GM21737 (cell line): ENCODE data around the gene THRSP.
"Not testable (repeated sequence)": the region's sequence is repeated elsewhere in the genome, so short reads cannot be mapped to it uniquely, and the experiment has no call there.

Source experiments
- ATAC-seq: cut with Tn5 transposase; IDR thresholded peaks from one replicate; pipeline ENCODE4 v1.9.1; 2021; ENCODE audit warnings: mild to moderate bottlenecking, moderate library complexity; ENCODE audit not compliant: unreplicated experiment

THRSP gene

DNA sequence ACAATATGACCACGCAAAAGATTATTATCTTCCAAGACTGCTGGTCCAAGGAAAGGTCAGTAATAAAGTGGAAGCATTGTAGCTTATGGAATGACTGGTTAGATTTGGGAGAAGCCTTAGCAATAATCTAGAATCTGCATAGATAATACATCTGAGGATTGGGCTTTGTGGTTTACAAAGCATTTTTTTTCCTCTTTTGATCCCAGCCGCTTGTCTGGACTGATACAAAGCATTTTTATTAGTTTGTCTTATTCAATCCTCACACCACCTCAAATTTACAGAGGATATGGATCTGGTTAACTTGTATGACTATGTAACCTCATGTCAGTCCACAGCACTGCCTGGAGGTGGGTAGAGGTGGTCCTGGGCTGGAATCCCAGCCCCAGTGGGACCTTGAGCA is 990 bp upstream of the THRSP start:
- no peak for ATAC-seq

- ATAC-seq, result no peak
Observed at GRCh38 chr11:78065203-78065602, 1.5 kb downstream of the THRSP start.

DNA sequence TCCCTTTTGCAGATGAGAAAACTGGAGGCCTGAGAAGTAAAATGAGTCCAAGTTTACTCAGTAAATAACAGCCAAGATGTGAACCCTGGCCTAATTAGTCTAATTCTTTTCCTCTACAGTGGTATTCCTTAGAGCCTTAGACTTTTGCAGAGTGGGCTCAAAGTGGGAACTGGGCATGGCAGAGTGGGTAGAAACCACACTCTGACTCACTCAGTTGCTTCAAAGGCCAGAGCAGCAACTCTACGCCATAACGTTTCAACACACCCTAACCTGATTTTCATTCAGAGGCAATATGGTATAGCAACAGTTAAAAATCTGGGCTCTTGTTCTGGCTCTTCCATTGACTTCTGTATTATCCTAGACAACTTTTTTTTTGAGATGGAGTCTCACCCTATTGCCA is 2.8 kb downstream of the THRSP start:
- ATAC-seq, result no peak

DNA sequence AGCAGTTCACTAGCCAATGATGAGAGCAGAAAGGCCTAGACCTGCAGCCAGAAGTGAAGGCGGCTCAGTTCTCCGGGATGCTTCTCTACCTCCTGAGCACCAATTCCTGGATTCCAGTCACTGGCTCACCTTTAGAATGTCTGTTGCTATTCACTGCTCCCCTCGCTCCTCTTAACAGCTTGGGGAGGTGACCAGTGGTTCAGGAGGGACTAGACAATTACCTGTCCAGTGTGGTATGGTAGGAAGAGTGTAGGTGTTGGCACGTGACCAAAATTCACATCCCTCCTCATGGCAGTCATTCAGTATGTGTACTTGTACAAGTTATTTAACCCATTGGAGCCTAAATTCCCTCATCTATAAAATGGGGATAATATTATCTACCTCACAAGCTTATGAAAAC is 4.0 kb downstream of the THRSP start:
- ATAC-seq, result no peak

DNA sequence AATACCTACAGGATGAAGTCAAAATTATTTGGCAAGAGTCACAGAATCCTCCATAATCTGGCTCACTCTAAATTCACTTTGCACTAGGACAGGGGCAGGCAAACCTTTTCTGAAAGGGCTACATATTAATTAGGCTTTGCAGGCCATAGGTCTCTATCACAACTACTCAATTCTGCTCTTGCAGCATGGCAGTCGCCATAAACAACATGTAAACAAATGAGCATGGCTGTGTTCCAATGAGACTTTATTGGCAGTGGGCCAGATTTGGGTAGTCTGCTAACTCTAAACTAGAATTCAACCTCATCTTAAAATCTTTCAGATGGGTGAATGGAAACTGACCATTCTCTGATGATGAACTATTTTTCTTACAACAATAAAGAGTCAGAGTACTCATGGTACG is 5.8 kb downstream of the THRSP start:
- ATAC-seq, result no peak

DNA sequence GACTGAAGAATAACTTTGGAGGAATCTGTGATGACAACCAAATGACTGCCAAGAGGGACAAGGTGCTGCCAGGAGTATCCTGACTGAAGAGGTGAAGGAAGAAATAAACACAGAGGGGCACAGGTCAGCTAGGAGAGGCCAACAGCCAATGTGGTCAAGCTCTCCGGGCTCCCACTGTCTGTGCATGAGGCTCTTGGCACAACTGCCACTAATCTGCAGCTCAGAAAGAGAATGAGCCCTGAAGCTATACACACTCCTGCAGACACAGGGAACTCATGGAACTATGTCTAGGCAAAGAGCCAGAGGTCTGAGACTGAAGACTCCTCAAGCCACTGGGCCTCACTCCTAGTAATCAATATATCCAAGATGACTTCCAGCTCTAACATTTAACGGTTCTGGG is 7.0 kb downstream of the THRSP start:
- no peak for ATAC-seq

- no peak for ATAC-seq
Observed at GRCh38 chr11:78071717-78072116, 8.1 kb downstream of the THRSP start.

- no peak for ATAC-seq
Observed at GRCh38 chr11:78072455-78072854, 8.8 kb downstream of the THRSP start.

GRCh38 chr11:78074756-78075155 is 11.1 kb downstream of the THRSP start:
- no peak for ATAC-seq

DNA sequence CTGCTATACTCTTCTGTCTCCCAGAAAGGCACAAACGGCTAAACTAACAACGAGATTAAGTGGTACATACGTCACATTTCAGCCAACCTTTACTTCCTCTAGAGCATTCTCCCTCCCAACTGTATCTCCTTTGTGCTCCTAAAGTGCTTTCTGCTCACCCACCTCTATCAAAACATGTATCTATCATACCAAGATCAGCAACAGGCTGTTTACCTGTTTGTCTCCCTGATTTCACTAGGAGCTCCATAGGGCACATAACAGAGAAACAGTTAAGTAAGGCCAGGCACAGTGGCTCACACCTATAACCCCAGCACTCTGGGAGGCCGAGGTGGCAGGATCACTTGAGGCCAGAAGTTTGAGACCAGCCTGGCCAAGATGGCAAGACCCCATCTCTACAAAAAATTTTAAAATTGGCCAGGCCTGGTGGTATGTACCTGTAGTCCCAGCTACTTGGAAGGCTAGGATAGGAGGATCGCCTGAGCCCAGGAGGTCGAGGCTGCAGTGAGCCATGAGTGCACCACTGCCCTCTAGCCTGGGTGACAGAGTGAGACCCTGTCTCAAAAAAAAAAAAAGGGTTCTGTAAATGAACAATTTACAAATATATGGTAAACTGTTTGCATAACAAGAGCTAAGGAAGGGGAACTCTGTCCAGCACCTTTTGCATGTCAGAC is 13.2 kb downstream of the THRSP start:
- no peak for ATAC-seq

DNA sequence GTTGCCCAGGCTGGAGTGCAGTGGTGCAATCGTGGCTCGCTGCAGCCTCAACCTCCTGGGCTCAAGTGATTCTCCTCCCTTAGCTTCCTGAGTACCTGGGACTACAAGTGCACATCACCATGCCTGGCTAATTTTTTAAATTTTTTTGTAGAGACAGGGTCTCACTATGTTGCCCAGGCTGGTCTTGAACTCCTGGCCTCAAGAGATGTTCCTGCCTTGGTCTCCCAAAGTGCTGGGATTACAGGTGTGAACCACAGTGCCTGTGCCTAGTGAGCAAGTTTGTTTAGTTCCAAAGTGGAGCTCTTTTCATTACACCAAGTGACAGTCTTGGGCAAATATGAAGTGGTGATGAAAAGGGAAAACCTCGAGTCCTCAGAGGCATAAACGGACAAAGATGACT is 13.9 kb downstream of the THRSP start:
- not testable (repeated sequence) for ATAC-seq

- ATAC-seq, result no peak
Observed at GRCh38 chr11:78078218-78079167, 14.8 kb downstream of the THRSP start.

DNA sequence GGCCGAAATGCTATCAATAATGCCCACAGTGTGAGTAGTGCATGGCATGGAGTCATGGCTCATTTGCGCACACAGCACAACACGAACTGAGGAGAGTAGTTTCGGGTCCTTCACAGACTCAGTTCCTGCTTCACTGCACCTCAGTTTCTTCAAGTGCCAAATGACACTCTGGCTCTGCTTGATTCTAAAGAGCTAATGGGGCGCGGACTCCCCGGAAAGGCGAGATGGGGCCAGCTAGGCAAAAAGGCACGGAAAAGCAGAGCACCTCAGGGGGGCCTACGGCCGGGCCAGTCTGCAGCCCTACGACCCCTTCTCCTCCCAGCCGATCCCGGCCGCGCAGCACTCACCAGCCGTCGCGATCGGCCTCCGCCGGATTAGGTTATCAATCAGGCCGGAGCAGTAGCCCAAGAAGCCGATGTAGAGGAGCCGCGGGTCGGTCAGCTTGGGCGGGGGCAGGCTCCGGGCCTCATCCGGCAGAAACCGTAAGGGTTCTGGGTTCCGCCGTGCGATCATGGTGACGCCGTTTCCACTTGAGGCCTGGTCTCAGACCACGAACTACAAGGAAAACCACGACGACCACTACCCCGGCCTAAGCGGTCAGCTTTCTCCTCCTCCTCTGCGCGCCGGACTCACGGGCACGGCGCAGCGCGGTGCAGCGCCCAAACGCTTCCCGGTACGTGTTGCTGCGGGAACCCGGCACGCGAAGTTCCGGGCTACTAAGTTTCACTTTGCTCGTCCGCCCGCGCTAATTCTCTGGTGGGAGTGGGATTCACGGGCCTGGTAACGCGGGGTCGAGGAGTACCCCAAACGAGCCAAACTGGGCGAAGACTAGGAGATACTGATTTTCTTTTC is 15.8 kb downstream of the THRSP start, which contains the start of gene NDUFC2:
Gene NDUFC2 (minus strand): TSS at position 631 of the 852 bp plus-strand sequence. CDS start 118 bp downstream, at position 513.
- peak; percentile 68 for ATAC-seq

DNA sequence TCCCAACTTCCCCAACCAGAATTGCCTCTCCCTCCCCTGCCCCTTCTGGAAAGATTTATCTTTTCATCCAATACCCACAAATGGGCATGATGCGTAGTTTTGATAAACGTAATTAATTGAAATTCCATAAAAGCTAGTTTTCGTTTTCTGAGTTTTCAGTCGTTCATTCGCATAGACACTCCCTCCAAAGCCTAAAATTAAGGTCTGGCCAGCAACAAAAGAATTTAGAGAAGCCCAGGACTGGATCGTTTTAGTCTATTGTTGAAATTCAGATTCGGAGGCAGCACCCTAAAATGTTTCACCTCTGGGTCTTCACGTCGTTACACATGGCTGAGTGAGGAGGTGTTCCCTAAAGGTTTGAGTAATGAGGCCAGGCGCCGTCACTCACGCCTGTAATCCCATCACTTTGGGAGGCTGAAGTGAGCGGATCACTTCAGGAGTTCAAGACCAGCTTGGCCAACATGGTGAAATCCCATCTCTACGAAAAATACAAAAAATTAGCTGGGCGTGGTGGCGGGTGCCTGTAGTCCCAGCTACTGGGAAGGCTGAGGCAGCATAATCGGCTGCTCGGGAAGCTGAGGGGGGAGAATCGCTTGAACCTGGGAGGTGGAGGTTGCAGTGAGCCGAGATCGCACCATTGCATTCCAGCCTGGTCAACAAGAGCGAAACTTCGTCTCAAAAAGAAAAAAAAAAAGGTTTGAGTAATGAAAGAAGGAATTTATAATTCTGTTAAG is 16.6 kb downstream of the THRSP start:
- no peak for ATAC-seq

GRCh38 chr11:78080818-78081495 is 17.3 kb downstream of the THRSP start:
- no peak for ATAC-seq

DNA sequence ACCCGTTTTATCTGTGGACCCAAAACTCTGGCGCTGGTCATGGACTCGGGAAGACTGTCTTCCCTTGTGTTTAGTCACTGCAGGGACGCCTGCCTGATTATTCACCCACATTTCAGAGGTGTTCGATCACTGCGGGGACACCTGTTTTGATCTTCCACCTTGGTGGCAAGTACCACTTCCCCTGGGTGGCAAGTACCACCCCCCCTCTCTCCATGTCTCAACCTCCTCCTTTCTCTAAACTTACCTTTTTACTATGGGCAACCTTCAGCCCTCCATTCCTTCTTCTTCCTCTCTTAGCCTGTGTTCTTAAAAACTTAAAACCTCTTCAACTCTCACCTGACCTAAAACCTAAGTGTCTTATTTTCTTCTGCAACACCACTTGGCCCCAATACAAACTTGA is 17.9 kb downstream of the THRSP start:
- ATAC-seq, result no peak

DNA sequence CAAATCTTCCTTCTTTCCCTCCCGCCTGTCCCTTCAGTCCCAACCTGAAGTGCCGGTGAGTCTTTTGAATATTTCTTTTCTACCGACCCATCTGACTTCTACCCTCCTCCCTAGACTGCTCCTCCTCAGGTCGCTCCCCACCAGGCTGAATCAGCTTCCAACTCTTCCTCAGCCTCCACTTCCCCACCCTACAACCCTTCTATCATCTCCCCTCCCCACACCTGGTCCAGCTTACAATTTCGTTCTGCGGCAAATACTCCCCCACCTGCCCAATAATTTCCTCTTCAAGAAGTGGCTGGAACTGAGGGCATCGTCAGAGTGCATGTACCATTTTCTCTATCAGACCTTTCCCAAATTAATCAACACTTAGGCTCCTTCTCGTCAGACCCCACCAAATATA is 18.5 kb downstream of the THRSP start:
- ATAC-seq, result no peak

DNA sequence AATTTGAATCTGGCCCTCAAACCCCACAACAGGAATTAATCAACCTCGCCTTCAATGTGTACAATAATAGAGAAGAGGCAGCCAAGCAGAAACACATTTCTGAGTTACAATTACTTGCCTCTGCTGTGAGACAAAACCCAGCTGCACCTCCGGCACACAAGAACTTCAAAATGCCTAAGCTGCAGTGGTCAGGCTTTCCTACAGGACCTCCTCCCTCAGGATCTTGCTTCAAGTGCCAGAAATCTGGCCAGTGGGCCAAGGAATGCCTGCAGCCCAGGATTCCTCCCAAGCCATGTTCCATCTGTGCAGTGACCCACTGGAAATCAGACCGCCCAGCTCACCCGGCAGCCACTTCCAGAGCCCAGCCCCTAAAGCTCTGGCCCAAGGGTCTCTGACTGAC is 19.4 kb downstream of the THRSP start:
- no peak for ATAC-seq

DNA sequence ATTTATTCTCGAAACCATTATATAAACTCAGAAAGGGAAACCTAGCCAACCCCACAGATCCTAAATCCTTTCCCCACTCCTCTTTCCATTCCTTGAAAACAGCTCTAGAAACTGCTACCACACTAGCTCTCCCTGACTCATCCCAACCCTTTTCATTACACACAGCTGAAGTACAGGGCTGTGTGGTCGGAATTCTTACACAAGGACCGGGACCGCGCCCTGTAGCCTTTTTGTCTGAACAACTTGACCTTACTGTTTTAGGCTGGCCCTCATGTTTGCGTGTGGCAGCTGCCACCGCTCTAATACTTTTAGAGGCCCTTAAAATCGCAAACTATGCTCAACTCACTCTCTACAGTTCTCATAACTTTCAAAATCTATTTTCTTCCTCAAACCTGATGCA is 20.8 kb downstream of the THRSP start:
- ATAC-seq, result not testable (repeated sequence)

- ATAC-seq, result no peak
Observed at GRCh38 chr11:78085972-78086371, 22.3 kb downstream of the THRSP start.
